Non-pigmented ciliary epithelial cell (primary cell): Measurements from ENCODE around the gene TBC1D3E.
"Not testable (repeated sequence)": the region's sequence is repeated elsewhere in the genome, so short reads cannot be mapped to it uniquely, and the experiment has no call there.

Experiments used
- DNase-seq: peaks from one replicate; pipeline ENCODE4 v3.0.0-alpha.2; 2010; ENCODE audit warnings: low read depth

Gene TBC1D3E

GRCh38 chr17:38127651-38128050, at the start of gene TBC1D3E:
Gene TBC1D3E, plus strand, starts transcription at chr17:38127951. Its CDS starts 1,545 bp downstream, at chr17:38129496.
- DNase-seq, result not testable (repeated sequence)

GRCh38 chr17:38087344-38087743, 40.4 kb upstream of the TBC1D3E start:
- DNase-seq, result not testable (repeated sequence)

GRCh38 chr17:38088120-38088519, 39.6 kb upstream of the TBC1D3E start:
- not testable (repeated sequence) for DNase-seq

DNA sequence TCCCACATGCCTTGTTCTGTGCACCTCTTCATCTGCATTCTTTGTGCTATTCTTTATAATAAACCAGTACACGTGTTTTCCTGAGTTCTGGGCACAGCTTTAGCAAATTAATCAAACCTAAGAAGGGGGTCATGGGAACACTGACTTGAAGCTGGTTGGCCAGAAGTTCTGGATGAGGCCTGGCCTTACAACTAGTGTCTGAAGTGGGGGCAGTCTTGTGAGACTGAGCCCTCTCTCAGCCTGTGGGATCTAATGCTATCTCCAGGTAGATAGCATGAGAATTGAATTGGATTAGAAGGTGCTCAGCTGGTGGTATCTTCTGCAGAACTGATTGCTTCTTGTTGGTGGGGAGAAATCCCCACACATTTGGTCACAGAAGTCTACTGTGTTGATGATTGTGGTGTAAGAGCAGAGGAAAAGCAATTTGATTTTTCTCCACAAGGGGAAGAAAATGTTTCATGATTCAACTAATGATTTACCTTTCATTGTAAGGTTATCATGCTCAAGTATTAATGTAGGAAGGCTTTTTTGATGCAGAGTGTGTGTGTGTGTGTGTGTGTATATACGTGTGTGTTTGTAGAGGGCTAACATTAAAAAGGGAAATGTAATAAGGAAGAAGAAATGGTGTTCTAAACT, 33.6 kb upstream of the TBC1D3E start:
- DNase-seq, result not testable (repeated sequence)

DNA sequence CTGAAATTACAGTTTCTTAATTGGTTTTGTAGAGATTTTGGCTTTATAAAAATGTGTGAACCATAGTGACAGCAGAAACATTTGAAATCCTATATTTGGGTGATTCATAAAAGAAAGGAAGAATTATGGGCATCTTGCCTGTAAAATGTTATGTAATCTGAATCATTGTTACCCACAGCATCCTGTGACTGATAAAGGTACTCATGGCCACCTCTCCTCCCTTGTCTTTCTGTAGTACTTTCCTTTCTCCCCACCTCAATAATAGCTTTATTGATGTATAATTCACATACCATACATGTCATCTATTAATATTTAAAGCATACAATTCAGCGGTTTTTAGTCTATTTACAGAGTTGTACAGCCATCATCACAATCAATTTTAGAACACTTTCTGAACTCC, 28.5 kb upstream of the TBC1D3E start:
- DNase-seq, result not testable (repeated sequence)

GRCh38 chr17:38119829-38120228, 7.9 kb upstream of the TBC1D3E start:
- not testable (repeated sequence) for DNase-seq

- DNase-seq, result not testable (repeated sequence)
These were observed 7.1 kb downstream of the TBC1D3E start for GRCh38 chr17:38134860-38135259.
